Stimulated activated naive CD8-positive, alpha-beta T cell treated with anti-CD3 and anti-CD28 coated beads, Interleukin-15, Interleukin-2, amounts not matched to agents 100 U/mL and 50 U/mL, for 24 hours (primary cell): Measurements from ENCODE around the gene TJP2.

Experiments used
- ATAC-seq: fragments of 150-1000 bp; cut with Tn5 transposase; one replicate; pipeline ENCODE4 v1.10.0; 2021
- DNase-seq: peaks from one replicate; pipeline ENCODE4 v3.0.0; 2021

Gene TJP2

DNA sequence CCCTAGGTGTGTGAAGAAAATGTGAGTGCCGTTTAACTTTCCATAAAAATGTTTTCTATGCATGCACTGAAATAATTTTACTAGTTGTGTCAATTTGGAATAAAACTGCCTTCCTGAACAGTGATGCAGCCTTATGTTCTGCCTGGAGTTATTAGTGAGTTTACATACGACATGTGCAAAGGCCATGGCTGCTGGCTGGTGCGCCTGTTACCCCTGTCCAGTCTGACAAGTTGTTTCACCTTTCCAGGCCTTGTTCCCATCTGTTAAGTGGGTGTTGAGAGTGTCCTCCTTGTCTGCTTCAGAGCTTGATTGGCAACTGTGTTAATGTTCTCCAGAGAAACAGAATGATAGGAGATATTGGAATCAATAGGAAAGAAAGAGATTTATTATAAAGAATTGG lies 60.6 kb downstream of the TJP2 start:
- no peak for DNase-seq
- ATAC-seq = no peak

DNA sequence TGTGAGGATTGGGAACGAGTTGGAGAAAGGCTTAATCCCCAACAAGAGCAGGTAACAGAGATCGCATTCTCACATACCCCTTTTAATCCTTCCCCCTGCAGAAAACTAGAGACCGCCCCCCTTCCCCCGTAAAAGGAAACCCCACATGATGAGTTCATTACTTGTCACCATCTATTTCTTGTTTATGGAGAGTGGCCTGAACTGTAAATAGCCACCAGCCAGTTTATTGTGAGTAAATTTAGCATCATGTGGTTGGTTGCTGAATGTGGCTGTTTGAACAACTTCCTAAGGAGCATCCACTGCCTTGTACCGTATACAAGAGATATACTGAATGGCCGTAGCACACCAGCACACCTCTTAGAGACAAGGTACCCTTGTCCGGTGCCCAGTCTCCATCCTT lies 62.1 kb downstream of the TJP2 start:
- DNase-seq = no peak
- ATAC-seq = no peak

DNA sequence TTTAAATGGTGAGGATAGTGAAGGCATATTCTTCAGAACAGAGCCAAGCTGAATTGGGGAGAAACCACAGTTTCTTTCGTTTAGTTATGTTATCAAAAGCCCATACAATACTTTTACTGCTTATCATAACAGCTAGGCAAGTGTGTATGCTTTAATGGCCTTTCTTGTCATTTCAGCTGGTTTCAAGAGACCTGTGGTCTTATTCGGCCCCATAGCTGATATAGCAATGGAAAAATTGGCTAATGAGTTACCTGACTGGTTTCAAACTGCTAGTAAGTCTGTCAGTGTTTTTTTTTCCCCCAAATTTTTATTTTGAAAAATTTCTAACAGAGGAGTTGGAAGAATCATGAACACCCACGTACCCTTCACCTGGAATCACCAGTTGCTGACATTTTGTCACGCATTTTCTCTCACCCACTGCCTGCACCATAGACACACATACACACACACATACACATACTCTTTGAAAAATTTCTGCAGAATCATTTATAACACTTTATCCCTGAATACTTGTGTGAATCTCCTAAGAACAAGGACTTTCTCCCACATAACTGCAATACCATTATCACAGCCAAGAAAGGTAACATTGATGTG lies 63.7 kb downstream of the TJP2 start:
- ATAC-seq = no peak

DNA sequence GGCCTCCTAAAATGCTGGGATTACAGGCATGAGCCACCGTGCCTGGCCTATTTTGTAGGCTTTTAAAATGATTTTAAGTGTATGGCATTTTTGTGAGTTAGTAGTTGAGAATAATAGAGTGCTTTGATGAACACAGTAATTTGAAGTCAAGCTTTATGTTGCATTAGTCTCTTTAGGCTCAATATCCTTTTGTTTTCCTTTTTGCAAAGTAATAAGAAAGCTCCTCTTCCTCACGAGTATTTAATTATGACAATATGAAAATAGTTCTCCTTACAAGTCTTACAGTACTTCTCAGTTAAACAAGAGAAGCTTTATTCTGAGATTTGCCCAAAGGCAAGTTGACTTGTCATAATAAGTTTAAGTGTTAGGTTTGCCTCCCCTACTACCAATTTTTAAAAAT lies 69.0 kb downstream of the TJP2 start:
- DNase-seq (no peak), ATAC-seq (no peak)

More for the DNA sequence above, 63.7 kb downstream of the TJP2 start:
- no peak for DNase-seq

DNA sequence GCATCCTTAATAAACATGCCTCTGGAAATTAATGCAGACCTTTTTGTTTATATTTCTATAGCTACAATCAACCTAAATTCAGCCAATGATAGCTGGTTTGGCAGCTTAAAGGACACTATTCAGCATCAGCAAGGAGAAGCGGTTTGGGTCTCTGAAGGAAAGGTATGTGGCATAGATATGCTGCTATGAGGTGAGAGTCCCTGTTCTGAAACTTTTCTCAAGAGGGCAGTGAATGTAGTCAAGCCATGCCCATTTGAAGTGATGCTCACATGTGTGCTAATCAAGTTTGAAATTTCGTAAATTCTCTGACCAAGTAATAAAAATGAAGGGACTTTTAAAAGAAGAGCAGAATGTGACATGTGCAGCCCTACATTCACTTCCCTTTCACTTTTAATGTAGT lies 72.6 kb downstream of the TJP2 start:
- ATAC-seq = no peak
- DNase-seq = no peak

DNA sequence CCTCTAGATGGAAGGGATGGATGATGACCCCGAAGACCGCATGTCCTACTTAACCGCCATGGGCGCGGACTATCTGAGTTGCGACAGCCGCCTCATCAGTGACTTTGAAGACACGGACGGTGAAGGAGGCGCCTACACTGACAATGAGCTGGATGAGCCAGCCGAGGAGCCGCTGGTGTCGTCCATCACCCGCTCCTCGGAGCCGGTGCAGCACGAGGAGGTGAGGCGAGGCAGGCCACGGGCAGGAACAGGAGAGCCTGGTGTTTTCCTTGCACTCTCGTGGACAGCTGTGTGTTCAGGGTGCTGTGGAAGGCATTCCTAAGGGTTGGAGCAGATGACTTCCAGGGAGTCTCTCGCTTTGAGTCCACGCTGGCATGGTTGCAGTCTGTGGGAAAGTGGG lies 73.9 kb downstream of the TJP2 start:
- no peak for ATAC-seq
- DNase-seq = no peak

DNA sequence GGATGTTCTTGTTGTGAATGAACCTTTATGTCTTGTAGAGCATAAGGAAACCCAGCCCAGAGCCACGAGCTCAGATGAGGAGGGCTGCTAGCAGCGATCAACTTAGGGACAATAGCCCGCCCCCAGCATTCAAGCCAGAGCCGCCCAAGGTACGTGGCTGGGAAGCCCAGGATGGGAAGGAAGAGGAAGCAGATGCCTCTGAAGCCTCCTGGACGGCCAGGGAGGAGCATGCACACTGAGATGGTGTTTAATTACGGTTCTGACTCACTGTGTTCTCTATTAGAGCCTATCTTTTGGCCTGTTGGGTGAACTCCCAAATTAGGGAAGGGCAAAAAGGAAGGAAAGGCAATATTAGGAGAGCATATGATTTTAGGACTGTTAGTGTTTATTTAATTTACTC lies 75.3 kb downstream of the TJP2 start:
- DNase-seq = no peak
- no peak for ATAC-seq

DNA sequence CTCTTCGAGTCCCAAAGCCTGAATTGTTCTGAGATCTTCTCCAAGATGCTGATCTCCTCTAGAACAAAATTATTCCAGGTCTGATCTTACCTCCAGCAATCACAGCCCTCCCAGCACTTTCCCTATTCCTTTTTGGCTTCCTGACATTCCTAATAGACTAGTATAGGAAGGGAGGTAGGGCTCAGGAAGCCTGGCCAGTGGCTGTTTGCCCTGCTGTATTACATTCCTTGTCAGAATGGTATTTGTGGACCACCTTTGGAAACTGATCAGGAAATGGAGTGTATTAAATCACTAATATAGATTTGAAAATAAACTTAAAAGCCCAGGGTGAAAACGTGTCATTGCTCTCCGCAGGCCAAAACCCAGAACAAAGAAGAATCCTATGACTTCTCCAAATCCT lies 76.6 kb downstream of the TJP2 start:
- ATAC-seq = no peak
- no peak for DNase-seq

DNA sequence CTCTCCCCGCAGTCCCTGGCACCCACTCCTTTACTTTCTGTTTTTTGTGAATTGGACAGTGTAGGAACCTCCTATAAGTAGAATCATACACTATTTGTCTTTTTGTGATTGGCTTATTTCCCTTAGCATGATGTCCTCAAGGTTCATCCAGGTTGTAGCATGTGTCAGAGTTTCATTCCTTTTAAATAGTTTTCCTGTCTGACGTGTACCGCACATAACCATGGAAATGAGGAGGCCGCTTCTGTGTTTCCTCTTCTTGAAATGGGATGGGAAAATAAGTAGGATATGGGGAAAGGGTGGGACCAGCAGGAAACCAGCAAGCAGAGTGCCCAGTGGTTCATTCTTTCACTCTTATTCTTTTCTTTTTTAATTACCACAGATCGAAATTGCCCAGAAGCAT lies 78.4 kb downstream of the TJP2 start:
- no peak for DNase-seq
- ATAC-seq = no peak

DNA sequence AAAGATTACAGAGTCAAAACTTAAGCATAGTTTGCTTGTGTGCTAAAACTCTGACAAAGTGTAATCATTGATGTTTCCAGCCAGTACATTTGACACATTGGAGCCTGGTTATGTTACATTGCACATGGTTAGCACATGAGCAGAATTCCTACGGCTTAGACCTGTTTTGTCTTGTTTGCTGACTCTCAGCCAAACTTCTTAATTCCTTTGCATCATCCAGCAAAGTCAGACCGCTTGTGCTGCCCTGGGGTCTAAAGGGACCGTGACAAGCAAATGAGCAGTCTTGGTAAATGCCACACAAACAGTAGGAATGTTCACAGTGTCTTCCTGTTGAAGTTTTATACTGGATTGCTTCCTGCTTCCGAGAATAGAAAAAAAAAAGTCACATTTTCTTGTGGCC lies 79.0 kb downstream of the TJP2 start:
- no peak for DNase-seq
- ATAC-seq = no peak

DNA sequence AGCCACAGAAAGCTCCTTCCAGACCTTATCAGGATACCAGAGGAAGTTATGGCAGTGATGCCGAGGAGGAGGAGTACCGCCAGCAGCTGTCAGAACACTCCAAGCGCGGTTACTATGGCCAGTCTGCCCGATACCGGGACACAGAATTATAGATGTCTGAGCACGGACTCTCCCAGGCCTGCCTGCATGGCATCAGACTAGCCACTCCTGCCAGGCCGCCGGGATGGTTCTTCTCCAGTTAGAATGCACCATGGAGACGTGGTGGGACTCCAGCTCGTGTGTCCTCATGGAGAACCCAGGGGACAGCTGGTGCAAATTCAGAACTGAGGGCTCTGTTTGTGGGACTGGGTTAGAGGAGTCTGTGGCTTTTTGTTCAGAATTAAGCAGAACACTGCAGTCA lies 80.1 kb downstream of the TJP2 start:
- ATAC-seq (no peak), DNase-seq (no peak)

DNA sequence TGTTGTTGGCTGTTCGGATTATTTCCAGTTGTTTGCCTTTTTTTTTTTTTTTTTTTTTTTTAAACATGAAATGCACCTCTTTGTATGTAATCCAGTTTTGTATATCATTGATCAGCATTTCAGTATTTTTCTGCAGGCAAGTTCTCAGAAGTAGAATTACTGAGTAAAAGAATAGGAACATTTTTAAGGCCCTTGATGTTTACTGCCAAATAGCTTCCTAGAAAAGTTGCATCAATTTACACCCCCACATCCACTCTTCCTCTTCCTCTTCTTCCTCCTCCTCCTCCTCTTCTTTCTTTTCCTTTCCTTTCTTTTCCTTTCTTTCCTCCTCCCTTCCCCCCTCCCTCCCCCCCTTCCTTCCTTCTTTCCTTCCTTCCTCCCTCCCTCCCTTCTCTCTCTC lies 81.5 kb downstream of the TJP2 start:
- DNase-seq = no peak

DNA sequence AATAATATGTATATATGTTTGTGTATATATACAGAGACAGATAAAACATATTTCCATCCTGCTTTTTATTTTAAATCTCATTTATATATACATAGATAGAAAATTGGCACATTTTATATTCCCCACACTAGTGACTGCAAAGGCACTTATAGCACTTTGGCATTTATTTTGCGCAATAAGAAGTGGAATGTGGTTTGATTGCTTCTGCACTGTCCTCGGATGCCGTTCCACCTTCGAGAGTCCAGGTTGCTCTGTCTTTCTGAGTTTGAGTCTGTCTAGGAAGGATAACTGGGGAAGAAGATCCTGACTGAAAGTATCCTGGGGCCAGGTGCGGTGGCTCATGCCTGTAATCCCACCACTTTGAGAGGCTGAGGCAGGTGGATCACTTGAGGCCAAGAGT lies 84.5 kb downstream of the TJP2 start:
- ATAC-seq = no peak
- DNase-seq = no peak

More for the DNA sequence above, 81.5 kb downstream of the TJP2 start:
- ATAC-seq = no peak

DNA sequence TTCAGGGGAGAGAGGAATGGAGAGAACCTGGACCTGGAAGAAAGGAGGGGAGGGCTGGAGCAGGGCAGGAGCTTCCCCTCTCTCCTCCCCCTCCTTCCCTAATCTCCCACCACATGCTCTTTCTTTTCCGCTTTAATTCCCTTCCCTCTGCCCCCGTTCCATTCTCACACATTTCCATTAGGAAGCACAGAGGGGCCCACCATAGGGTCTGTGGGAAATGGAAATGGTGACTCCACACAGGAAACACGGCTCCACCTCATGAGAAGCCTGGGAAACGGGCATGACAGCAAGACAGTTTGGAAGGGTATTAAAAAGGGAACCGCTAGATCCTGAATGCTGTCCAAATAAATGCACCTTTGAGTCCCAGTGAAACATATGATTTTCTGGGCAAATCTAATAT lies 86.1 kb downstream of the TJP2 start:
- DNase-seq (no peak), ATAC-seq (no peak)

DNA sequence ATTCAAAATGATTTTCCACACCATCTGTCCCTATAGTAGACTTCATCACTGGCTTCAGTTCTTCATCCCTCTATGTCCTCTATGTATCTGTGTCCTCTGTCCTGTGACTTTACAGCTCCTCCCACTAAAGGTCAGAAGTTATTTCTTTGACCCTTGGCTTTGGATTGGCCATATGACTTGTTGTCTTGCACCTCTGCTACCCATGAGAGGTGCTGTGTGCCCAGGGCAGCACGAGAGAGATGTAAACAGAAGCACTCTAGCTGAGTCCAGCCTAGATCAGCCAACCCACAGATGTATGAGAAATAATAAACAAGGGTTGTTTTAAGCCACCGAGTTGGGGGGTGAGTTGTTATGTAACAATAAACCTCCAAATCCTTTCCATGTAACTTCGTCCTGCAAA lies 87.6 kb downstream of the TJP2 start:
- no peak for DNase-seq
- no peak for ATAC-seq

DNA sequence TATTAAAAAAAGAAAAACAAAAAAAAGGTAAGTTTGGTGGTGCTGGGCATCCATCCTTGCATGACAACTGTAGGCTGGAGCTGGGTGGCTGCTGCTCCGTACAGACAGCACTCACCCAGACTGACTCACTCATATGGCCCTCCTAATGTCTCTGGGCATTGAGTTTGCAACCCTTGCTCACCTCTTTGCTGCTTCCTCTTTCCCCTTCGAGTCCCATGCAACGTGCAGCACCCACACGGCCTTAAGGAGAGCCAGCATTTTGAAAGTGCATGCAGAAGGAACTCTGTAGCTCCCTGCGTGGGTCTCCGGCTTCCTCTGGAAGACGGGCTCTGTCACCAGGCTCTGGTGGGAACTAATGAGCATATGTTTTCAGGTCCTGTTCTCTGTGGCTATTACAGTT lies 90.4 kb downstream of the TJP2 start:
- DNase-seq (no peak), ATAC-seq (no peak)

DNA sequence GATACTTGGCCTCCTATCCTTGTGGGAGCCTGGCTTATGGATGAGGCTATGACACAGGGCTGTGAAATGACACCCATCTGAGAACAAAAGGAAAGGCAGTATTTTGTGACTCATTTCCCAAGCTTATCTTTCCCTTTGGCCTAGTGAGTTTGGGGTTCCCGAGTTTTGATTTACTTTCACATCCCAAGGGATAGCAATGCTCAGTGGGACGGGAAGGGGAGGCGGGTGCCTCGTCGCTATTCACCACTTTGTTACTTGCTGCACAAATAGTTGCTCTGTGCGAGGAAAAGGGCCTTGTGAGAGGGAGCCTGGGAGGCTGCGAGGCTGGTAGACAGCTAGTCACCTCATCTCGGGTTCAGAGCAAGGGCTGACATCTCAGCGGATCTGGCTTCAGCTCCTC lies 91.8 kb downstream of the TJP2 start:
- DNase-seq (no peak), ATAC-seq (no peak)

DNA sequence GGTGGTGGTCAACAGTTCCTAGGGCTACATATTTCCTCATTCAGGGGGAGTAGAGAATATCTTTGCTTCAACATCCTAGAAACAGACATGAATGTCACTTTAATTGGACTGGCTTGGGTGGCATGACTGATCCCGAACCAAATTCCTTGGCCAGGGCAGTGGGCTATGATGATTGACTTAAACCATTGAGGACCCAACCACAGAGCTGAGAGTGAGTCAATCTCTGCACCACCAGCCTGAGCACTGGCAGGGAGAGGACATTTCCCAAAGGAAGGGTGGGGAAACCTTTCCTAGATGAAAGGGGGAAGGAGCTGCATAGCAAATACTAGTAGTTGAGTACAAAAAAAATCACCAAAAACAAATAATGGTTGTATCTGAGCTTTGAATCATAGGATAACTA lies 98.1 kb downstream of the TJP2 start:
- no peak for ATAC-seq
- DNase-seq = no peak

DNA sequence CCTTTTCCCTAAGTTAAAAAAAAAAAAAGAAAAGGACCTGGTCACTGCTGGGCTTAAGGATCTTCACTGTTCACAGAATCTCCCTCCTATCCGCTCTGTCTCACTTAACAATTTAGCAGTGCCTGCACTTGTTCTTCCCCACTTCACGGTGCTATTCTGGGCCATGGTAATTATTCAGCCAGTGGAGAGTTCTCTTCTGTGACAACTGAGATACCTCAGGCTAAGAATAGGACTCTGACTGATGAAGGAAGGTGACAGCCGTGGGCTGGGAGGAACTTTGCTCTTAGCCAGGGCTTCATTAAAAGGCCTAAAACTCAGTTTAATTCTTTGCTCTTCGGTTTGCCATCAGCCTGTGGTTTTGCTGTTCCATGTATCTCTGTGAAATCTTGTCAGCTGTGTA lies 99.1 kb downstream of the TJP2 start:
- ATAC-seq (no peak), DNase-seq (no peak)

DNA sequence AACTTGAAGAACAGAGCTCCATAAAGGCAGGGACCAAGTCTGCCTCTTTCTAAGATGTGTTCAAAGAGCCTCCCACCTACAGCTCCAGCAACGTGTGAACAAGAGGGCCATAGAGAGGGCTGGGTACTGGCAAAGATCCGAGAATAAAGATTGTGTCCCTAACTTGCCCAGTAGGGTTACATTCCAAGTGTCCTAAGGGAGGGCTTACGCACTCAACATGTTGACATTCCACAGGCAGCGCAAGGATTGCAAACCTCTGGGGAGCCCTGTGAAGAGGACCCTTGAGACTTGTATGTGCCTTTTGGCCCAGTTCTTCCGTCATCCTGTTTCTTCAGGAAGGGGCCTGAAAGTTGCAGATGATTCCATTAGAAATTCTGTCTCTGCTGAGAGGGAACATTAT lies 102.7 kb downstream of the TJP2 start:
- DNase-seq (no peak), ATAC-seq (no peak)

DNA sequence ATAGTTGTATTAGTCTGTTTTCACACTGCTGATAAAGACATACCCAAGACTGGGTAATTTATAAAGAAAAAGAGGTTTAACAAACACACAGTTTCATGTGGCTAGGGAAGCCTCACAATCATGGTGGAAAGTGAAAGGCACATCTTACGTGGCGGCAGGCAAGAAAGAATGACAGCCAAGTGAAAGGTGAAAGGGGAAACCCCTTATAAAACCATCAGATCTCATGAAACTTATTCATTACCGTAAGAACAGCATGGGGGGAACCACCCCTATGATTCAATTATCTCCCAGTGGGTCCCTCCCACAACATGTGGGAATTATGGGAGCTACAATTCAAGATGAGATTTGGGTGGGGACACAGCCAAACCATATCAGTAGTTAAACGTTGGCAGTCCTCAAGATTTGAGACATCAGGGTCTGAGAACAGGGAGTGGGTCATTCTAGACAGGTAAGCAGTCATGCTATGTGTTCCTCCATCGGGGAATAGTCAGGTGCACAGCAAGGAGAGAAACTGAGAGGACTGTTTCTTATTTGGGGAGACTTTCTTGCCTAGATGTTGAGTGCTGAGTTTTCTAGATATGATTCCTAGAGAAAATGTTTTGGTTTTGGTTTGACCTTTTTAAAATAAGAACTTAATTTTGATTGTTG lies 105.1 kb downstream of the TJP2 start:
- DNase-seq = peak; percentile 6

DNA sequence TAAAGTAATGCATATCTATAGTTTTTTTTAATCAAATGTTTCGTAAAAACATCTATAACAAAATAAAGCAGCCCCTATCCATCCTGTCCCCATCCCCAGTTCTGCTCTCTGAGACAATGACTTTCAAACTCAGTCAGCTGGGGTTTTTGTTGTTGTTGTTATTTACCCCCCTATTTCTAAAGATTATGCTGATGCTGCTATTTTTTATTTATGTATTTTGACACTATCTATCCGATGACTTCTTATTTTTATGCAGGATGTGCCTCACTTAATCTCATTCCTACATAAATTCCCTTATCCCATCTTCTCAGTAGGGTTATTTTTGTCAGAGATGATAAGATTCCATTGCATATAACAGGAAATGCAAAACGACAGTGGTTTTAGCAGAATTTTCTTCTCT lies 105.7 kb downstream of the TJP2 start:
- DNase-seq (no peak), ATAC-seq (no peak)

More for the DNA sequence above, 105.1 kb downstream of the TJP2 start:
- ATAC-seq = peak; percentile 57

DNA sequence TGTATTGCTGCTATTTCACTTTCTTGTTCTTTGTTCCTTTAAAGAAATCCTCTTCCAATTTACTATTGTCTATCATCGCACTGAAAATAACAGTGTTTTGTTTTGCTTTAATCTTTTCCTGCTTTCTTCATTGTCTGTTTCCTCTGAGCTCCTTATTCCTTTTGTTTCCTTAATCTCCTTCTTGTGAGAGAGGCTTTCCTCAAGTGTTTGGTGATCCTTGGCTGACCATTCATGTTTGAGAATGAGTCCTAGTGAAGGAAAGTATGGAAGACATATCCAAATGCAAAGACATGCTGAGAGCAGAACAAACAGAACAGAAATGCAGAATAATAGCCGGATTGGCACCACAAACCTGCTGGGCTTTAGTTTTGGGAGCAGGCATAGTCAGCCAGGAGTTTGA lies 108.9 kb downstream of the TJP2 start:
- ATAC-seq = no peak
- no peak for DNase-seq

DNA sequence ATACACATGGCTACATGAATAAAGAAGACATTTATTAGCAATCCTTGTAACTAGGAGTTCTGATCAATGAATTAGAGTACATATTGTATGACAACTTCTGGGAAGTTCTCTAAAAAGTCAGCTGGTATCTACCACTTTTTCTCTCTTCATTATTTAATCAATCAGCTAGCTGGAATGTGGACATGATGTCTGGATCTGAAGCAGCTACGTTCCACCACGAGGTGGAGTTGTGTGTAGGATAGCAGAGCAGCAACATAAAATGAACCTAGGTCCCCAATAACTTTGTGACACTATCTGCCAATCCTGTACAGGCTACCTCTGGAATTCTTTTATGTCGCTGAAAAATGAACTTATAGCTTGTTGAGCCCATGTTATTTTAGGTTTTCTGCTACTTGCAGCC lies 118.0 kb downstream of the TJP2 start:
- DNase-seq (no peak), ATAC-seq (no peak)

DNA sequence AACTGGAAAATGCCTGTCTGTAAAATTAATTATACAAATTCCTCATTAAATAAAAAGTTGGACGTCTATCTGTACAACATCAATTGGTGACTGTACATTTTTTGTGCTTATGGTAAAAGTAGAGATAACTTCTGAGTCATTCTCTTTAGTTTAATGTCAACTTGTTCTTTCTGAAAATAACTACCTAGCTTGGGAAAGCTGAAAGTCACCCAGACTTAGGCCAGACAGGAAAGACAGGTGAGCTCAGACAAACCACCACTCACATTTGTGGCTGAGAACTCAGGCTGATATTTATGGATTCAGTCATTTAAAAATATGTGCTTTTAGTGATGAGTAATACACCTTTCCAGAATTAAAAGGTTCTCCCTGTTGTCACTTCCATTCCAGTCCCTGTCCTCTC lies 119.1 kb downstream of the TJP2 start:
- ATAC-seq = no peak
- no peak for DNase-seq
